Neural progenitor cell (in vitro differentiated cells): Measurements from ENCODE around the gene ARHGAP24. TPM values are rescaled to one million over a fixed set of nuclear protein-coding genes. Genes with fewer than 3 reads are reported as not detected.

Experiments
- DNase-seq: peaks from one replicate; pipeline ENCODE4 v3.0.0-alpha.2; 2016; ENCODE audit warnings: low spot score
- H2AFZ ChIP-seq: fragments of 200-600 bp; sonication (generic); replicated peaks from 2 replicates; pipeline ENCODE4 v1.6.1; 2016; ENCODE audit warnings: antibody characterized with exemption
- H3F3A ChIP-seq: fragments of 200-600 bp; sonication (generic); 2 replicates; pipeline ENCODE4 v1.6.1; 2016; ENCODE audit warnings: antibody characterized with exemption, low read depth
- H3K27ac ChIP-seq: fragments of 200-600 bp; sonication (generic); 2 replicates; pipeline ENCODE4 v1.5.1; 2016; ENCODE audit warnings: mild to moderate bottlenecking
- H3K27me3 ChIP-seq: fragments of 200-600 bp; sonication (generic); 2 replicates; pipeline ENCODE4 v1.6.1; 2016; ENCODE audit warnings: mild to moderate bottlenecking, moderate library complexity
- H3K36me3 ChIP-seq: fragments of 200-600 bp; sonication (generic); 2 replicates; pipeline ENCODE4 v1.5.1; 2016
- H3K4me1 ChIP-seq: fragments of 200-600 bp; sonication (generic); 2 replicates; pipeline ENCODE4 v1.6.1; 2016; ENCODE audit warnings: mixed run types
- H3K4me2 ChIP-seq: fragments of 200-600 bp; sonication (generic); 2 replicates; pipeline ENCODE4 v1.6.1; 2016
- H3K4me3 ChIP-seq: fragments of 200-600 bp; sonication (generic); 2 replicates; pipeline ENCODE4 v1.5.1; 2016
- H3K79me2 ChIP-seq: fragments of 200-600 bp; sonication (generic); 2 replicates; pipeline ENCODE4 v1.6.1; 2016; ENCODE audit warnings: low read depth
- H3K9ac ChIP-seq: fragments of 200-600 bp; sonication (generic); 2 replicates; pipeline ENCODE4 v1.6.1; 2016
- H3K9me3 ChIP-seq: fragments of 200-600 bp; sonication (generic); 2 replicates; pipeline ENCODE4 v1.5.1; 2016; ENCODE audit warnings: low read depth
- H4K20me1 ChIP-seq: fragments of 200-600 bp; sonication (generic); 2 replicates; pipeline ENCODE4 v1.6.1; 2016; ENCODE audit warnings: low read depth
- H3K27ac Mint-ChIP-seq: 3 replicates; pipeline ENCODE4 v1.8.0; 2021; ENCODE audit warnings: mixed read lengths
- H3K27me3 Mint-ChIP-seq: 2 replicates; pipeline ENCODE4 v1.8.0; 2022; ENCODE audit warnings: low read depth, mild to moderate bottlenecking, inconsistent platforms, moderate library complexity, mixed read lengths; ENCODE audit not compliant: insufficient read depth
- H3K36me3 Mint-ChIP-seq: 3 replicates; pipeline ENCODE4 v1.8.0; 2021; ENCODE audit warnings: mixed read lengths
- H3K4me1 Mint-ChIP-seq: 3 replicates; pipeline ENCODE4 v1.8.0; 2021; ENCODE audit warnings: mixed read lengths
- H3K4me3 Mint-ChIP-seq: 3 replicates; pipeline ENCODE4 v1.8.0; 2021; ENCODE audit warnings: mild to moderate bottlenecking, moderate library complexity, mixed read lengths
- H3K9me3 Mint-ChIP-seq: 3 replicates; pipeline ENCODE4 v1.8.0; 2020; ENCODE audit warnings: mixed read lengths
- CTCF ChIP-seq: fragments of 200-600 bp; sonication (generic); IDR thresholded peaks from 2 replicates; pipeline ENCODE4 v1.5.1; 2017; ENCODE audit warnings: antibody characterized with exemption, mild to moderate bottlenecking
- EZH2 ChIP-seq: fragments of 200-600 bp; sonication (generic); IDR thresholded peaks from 2 replicates; pipeline ENCODE4 v1.6.1; 2017; ENCODE audit warnings: antibody characterized with exemption, mild to moderate bottlenecking, moderate library complexity
- EZH2phosphoT487 ChIP-seq: fragments of 200-600 bp; sonication (generic); IDR thresholded peaks from 2 replicates; pipeline ENCODE4 v1.6.1; 2017; ENCODE audit warnings: antibody characterized with exemption
- total RNA-seq: library from RNA; depleted of rRNA; stranded (reverse); fragments of >200 nt; gene quantifications from 2 replicates; pipeline ENCODE4 v1.2.3, GENCODE V29; 2015; ENCODE audit warnings: low replicate concordance

ARHGAP24 gene
- total RNA-seq, 1 donor from 2014 or later = 2.2 TPM

- Histone ChIP-seq H3K27ac (no peak overlapping the region), H3F3A (peaks cover 19% of the 10 kb centered on the region), H3K9ac (no peak overlapping the region), H3K79me2 (no peaks in the 10 kb centered on the region), H3K36me3 (no peaks in the 10 kb centered on the region), H2AFZ (no peak overlapping the region), H3K9me3 (no peaks in the 10 kb centered on the region), H3K27me3 (no peaks in the 10 kb centered on the region), H3K4me3 (no peak overlapping the region), H3K4me1 (peaks cover 9% of the 10 kb centered on the region), H3K4me2 (no peak overlapping the region), H4K20me1 (no peaks in the 10 kb centered on the region)
- Mint-ChIP-seq H3K27ac (no peak overlapping the region), H3K4me1 (peaks cover 32% of the 10 kb centered on the region), H3K36me3 (no peaks in the 10 kb centered on the region), H3K4me3 (no peak overlapping the region), H3K9me3 (no peaks in the 10 kb centered on the region), H3K27me3 (no peaks in the 10 kb centered on the region)
- no peak for DNase-seq
- TF ChIP-seq CTCF (no peak), EZH2 (no peak), EZH2phosphoT487 (no peak)
Measured at GRCh38 chr4:85488416-85488815, 13.5 kb downstream of the ARHGAP24 start.

GRCh38 chr4:85489273-85489981, 14.5 kb downstream of the ARHGAP24 start:
- Histone ChIP-seq H3K4me2 (no peak overlapping the region), H3K9ac (no peak overlapping the region), H3K79me2 (no peaks in the 10 kb centered on the region), H3K27ac (no peak overlapping the region), H3K27me3 (no peaks in the 10 kb centered on the region), H2AFZ (peak overlapping the region; percentile 34), H4K20me1 (no peaks in the 10 kb centered on the region), H3K9me3 (no peaks in the 10 kb centered on the region), H3K4me1 (peaks cover 9% of the 10 kb centered on the region), H3K36me3 (no peaks in the 10 kb centered on the region), H3F3A (peaks cover 19% of the 10 kb centered on the region), H3K4me3 (no peak overlapping the region)
- no peak overlapping the region for H3K4me3 Mint-ChIP-seq
- no peaks in the 10 kb centered on the region for H3K36me3 Mint-ChIP-seq
- TF ChIP-seq EZH2phosphoT487 (no peak), EZH2 (no peak), CTCF (no peak)
- H3K27me3 Mint-ChIP-seq = no peaks in the 10 kb centered on the region
- peaks cover 32% of the 10 kb centered on the region for H3K4me1 Mint-ChIP-seq
- peak overlapping the region; percentile 3 for H3K27ac Mint-ChIP-seq
- no peaks in the 10 kb centered on the region for H3K9me3 Mint-ChIP-seq
- peak; percentile 16 for DNase-seq

GRCh38 chr4:85491527-85491926, 16.6 kb downstream of the ARHGAP24 start:
- DNase-seq = no peak
- Histone ChIP-seq H3K27ac (no peak overlapping the region), H3K4me3 (no peak overlapping the region), H3K79me2 (no peaks in the 10 kb centered on the region), H3K27me3 (no peaks in the 10 kb centered on the region), H3K36me3 (no peaks in the 10 kb centered on the region), H4K20me1 (no peaks in the 10 kb centered on the region), H3F3A (peaks cover 17% of the 10 kb centered on the region), H3K9me3 (no peaks in the 10 kb centered on the region), H3K4me2 (no peak overlapping the region), H3K9ac (no peak overlapping the region), H3K4me1 (peaks cover 9% of the 10 kb centered on the region), H2AFZ (no peak overlapping the region)
- H3K27ac Mint-ChIP-seq = no peak overlapping the region
- peaks cover 32% of the 10 kb centered on the region for H3K4me1 Mint-ChIP-seq
- H3K36me3 Mint-ChIP-seq = peaks cover 1% of the 10 kb centered on the region
- TF ChIP-seq EZH2phosphoT487 (no peak), EZH2 (no peak), CTCF (no peak)
- H3K9me3 Mint-ChIP-seq = peaks cover 2% of the 10 kb centered on the region
- no peak overlapping the region for H3K4me3 Mint-ChIP-seq
- no peaks in the 10 kb centered on the region for H3K27me3 Mint-ChIP-seq
